PFSK-1 (cell line): Measurements from ENCODE around the gene ISG20L2.

Source experiments
- FOXP2 ChIP-seq: optimal IDR thresholded peaks from 2 replicates; pipeline ENCODE3; 2011; ENCODE audit warnings: borderline replicate concordance, control low read depth, inconsistent platforms; ENCODE audit not compliant: insufficient read depth; ENCODE audit errors: extremely low read length, extremely low read depth
- POLR2AphosphoS5 ChIP-seq: IDR thresholded peaks from 2 replicates; pipeline ENCODE4 v1.6.1; 2012; ENCODE audit warnings: low read depth, mild to moderate bottlenecking, control low read depth, low read length, moderate library complexity
- REST ChIP-seq, 2 experiments: IDR thresholded peaks; 2 replicates each; pipeline versions ENCODE4 v1.6.1 to v1.8.0; 2011 to 2012; ENCODE audit warnings: low read depth in 2 of 2, low read length in 2 of 2, control low read depth in 1 of 2, inconsistent platforms in 1 of 2, mild to moderate bottlenecking in 1 of 2, moderate library complexity in 1 of 2; ENCODE audit not compliant: insufficient read depth in 1 of 2
- SIN3A ChIP-seq: IDR thresholded peaks from 2 replicates; pipeline ENCODE4 v1.6.1; 2012; ENCODE audit warnings: mild to moderate bottlenecking, low read length, moderate library complexity, borderline replicate concordance; ENCODE audit not compliant: insufficient read depth
- TAF1 ChIP-seq: IDR thresholded peaks from 2 replicates; pipeline ENCODE4 v1.6.1; 2012; ENCODE audit warnings: low read length, control low read depth, borderline replicate concordance; ENCODE audit not compliant: insufficient read depth

- TF ChIP-seq POLR2AphosphoS5 (no peak), REST (IDR thresholded peaks at IDR 0.05; ENCODE audit: insufficient read depth in 1 of 2, low read depth in 2 of 2, low read length in 2 of 2) (no peak), TAF1 (no peak), SIN3A (no peak), FOXP2 (no peak)
These were observed 48.4 kb upstream of the ISG20L2 start for GRCh38 chr1:156776942-156777341.
